Fibroblast of pulmonary artery (primary cell): ENCODE measurements around the gene TRIM63.

Experiments
- DNase-seq: peaks from one replicate; pipeline ENCODE4 v3.0.0-alpha.2; 2010; ENCODE audit warnings: low read depth
- H3K4me3 ChIP-seq: replicated peaks from 2 replicates; pipeline ENCODE4 v1.5.1; 2011; ENCODE audit warnings: low read depth, mild to moderate bottlenecking, control low read depth, low read length, moderate library complexity
- CTCF ChIP-seq: IDR thresholded peaks from 2 replicates; pipeline ENCODE4 v1.5.1; 2011; ENCODE audit warnings: mild to moderate bottlenecking, control low read depth, low read length, inconsistent platforms; ENCODE audit errors: missing control alignments

TRIM63 gene

GRCh38 chr1:26023009-26023408 is 44.4 kb downstream of the TRIM63 start:
- TF ChIP-seq CTCF: no peak
- H3K4me3 ChIP-seq: no peak overlapping the region
- no peak for DNase-seq

- H3K4me3 ChIP-seq: no peak overlapping the region
- DNase-seq: no peak
- TF ChIP-seq CTCF: no peak
Measured at GRCh38 chr1:26022404-26022779, 45.0 kb downstream of the TRIM63 start.

GRCh38 chr1:26021647-26022403 is 45.6 kb downstream of the TRIM63 start, which contains the start of gene EXTL1:
Gene EXTL1 (plus strand): TSS chr1:26021775. CDS start chr1:26022647, 872 bp downstream.
- no peak for DNase-seq
- no peak for TF ChIP-seq CTCF
- peak within 1 kb of the TSS; percentile 19 for H3K4me3 ChIP-seq

- no peak for TF ChIP-seq CTCF
- DNase-seq: no peak
- H3K4me3 ChIP-seq: no peak overlapping the region
Measured at GRCh38 chr1:26020941-26021646, 46.3 kb downstream of the TRIM63 start.

- peak; percentile 46 for DNase-seq
- H3K4me3 ChIP-seq: no peak overlapping the region
- TF ChIP-seq CTCF: no peak
Measured at GRCh38 chr1:26020330-26020768, 47.1 kb downstream of the TRIM63 start.

- TF ChIP-seq CTCF: no peak
- H3K4me3 ChIP-seq: no peak overlapping the region
- DNase-seq: no peak
Measured at GRCh38 chr1:26019641-26020315, 47.7 kb downstream of the TRIM63 start.
